ENCODE data around the gene ADAP1.

- TF ChIP-seq CTCF (IDR thresholded peaks at IDR 0.05) (no peak), POLR2AphosphoS5 (IDR thresholded peaks at IDR 0.05) (no peak), POLR2A (IDR thresholded peaks at IDR 0.05) (no peak)
Measured at GRCh38 chr7:884191-885003, 70.1 kb downstream of the ADAP1 start.
